Measurements from ENCODE around the gene CTSD. TPM values are rescaled to one million over a fixed set of nuclear protein-coding genes. Genes with fewer than 3 reads are reported as not detected.

Gene CTSD
- total and polyA plus RNA-seq, 2 experiments from 2014 or later, result 67.1 to 251 TPM

DNA sequence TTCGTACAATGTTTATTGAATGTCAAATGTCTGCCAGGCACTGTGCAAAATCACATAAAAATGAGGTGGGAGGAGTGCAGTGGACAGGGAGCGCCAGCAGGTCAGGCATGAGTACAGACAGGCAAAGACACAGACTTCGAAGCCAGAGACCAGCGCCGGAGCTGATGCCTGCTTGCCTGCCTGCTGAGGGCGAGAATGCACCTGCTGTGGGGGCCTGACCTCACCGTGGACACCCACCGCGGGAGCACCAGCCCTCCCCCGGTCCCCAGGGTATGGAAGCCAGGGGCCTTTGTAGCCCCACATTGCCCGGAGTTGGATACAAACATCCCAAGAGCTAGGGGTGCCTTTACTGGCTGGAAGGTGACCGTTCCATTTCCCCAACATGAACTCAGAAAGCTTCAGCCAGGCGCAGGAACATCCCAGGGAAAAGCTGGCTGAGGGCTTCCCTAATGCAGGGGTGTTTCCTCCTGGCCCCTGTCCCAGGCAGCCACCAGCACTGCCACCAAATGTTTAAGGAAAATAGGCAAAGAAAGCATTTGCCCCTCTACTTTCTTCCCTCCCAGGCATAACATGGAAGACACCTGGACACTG is 31.2 kb downstream of the CTSD start:
- Mint-ChIP-seq H3K4me1 (no peaks in the 10 kb centered on the region; the same call in 2 of the 3 replicates), H3K27ac (no peak overlapping the region), H3K36me3 (ENCODE audit: low read depth) (no peaks in the 10 kb centered on the region), H3K4me3 (no peak overlapping the region), H3K9me3 (peaks cover 10% of the 10 kb centered on the region), H3K27me3 (ENCODE audit: insufficient read depth, low read depth, poor library complexity) (peaks cover 15% of the 10 kb centered on the region)
- Histone ChIP-seq H3K27me3 (ENCODE audit: insufficient read depth) (no peaks in the 10 kb centered on the region; the same call in 1 of the 2 replicates), H3K27ac (ENCODE audit: low read depth) (no peak overlapping the region), H3K9me2 (ENCODE audit: insufficient read depth) (no peaks in the 10 kb centered on the region; the same call in 1 of the 2 replicates), H4K20me1 (replicated peaks; ENCODE audit: insufficient read depth) (no peaks in the 10 kb centered on the region), H3K79me2 (replicated peaks; ENCODE audit: insufficient read depth) (no peaks in the 10 kb centered on the region), H3K4me2 (no peak overlapping the region), H3K4me1 (ENCODE audit: insufficient read depth) (no peaks in the 10 kb centered on the region), H3F3A (replicated peaks; ENCODE audit: low read depth) (peaks cover 8% of the 10 kb centered on the region; the same call in 1 of the 2 replicates), H3K36me3 (ENCODE audit: insufficient read depth) (no peaks in the 10 kb centered on the region), H2AFZ (no peak overlapping the region), H3K4me3 (no peak overlapping the region)
- DNase-seq (ENCODE audit: low spot score) (no peak), ATAC-seq (no peak)
- TF ChIP-seq, protein P1, sequence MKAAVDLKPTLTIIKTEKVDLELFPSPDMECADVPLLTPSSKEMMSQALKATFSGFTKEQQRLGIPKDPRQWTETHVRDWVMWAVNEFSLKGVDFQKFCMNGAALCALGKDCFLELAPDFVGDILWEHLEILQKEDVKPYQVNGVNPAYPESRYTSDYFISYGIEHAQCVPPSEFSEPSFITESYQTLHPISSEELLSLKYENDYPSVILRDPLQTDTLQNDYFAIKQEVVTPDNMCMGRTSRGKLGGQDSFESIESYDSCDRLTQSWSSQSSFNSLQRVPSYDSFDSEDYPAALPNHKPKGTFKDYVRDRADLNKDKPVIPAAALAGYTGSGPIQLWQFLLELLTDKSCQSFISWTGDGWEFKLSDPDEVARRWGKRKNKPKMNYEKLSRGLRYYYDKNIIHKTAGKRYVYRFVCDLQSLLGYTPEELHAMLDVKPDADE (IDR thresholded peaks at IDR 0.05), result no peak
- TF ChIP-seq STAT1 (IDR thresholded peaks at IDR 0.05; ENCODE audit: unreplicated experiment) (no peak), NANOG (IDR thresholded peaks at IDR 0.05; ENCODE audit: borderline replicate concordance) (no peak), ZNF331 (CRISPR knock-in tag; IDR thresholded peaks at IDR 0.05; ENCODE audit: low read depth) (no peak), POLR2AphosphoS5 (IDR thresholded peaks at IDR 0.05; ENCODE audit: low read depth) (no peak), ZNF114 (CRISPR knock-in tag; IDR thresholded peaks at IDR 0.05) (no peak)

DNA sequence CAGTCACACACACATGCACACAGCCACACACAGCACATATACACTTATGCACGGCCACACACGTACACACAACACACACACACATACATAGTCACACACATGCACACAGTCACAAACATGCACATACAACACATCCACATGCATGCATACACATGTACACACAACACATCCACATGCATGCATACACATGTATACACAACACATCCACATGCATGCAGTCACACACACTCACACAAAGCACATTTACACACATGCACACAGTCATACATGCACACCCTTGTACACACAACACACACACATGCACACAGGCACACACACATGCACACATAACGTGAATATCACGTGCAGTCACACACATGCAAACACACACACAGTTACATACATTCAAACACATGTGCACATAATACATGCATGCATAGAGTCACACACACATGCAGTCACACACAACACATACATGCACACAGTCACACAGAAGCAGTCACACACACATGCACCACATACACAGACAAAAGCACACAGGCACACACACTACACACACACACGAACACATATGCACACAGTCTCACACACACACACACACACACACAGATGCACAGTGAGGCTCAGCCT is 32.2 kb downstream of the CTSD start:
- DNase-seq (ENCODE audit: low spot score), result no peak
- H2AFZ ChIP-seq, result no peak overlapping the region
- peaks cover 10% of the 10 kb centered on the region for H3K9me3 Mint-ChIP-seq
- no peak overlapping the region for H3K27ac ChIP-seq (ENCODE audit: low read depth)
- no peak overlapping the region for H3K4me2 ChIP-seq
- H3K36me3 ChIP-seq (ENCODE audit: insufficient read depth), result no peaks in the 10 kb centered on the region
- no peak overlapping the region for H3K4me3 Mint-ChIP-seq
- no peaks in the 10 kb centered on the region for H4K20me1 ChIP-seq (replicated peaks; ENCODE audit: insufficient read depth)
- no peaks in the 10 kb centered on the region for H3K4me1 ChIP-seq (ENCODE audit: insufficient read depth)
- peaks cover 13% of the 10 kb centered on the region for H3K27me3 Mint-ChIP-seq (ENCODE audit: insufficient read depth, low read depth, poor library complexity)
- H3K4me3 ChIP-seq, result no peak overlapping the region
- ATAC-seq, result no peak
- no peaks in the 10 kb centered on the region for H3K79me2 ChIP-seq (replicated peaks; ENCODE audit: insufficient read depth)
- no peaks in the 10 kb centered on the region; the same call in 2 of the 3 replicates for H3K4me1 Mint-ChIP-seq
- H3K36me3 Mint-ChIP-seq (ENCODE audit: low read depth), result no peaks in the 10 kb centered on the region
- no peaks in the 10 kb centered on the region for H3K27me3 ChIP-seq (ENCODE audit: insufficient read depth)
- H3F3A ChIP-seq (replicated peaks; ENCODE audit: low read depth), result peaks cover 8% of the 10 kb centered on the region; the same call in 1 of the 2 replicates
- no peaks in the 10 kb centered on the region; the same call in 1 of the 2 replicates for H3K9me2 ChIP-seq (ENCODE audit: insufficient read depth)
- no peak overlapping the region for H3K27ac Mint-ChIP-seq
- TF ChIP-seq NANOG (IDR thresholded peaks at IDR 0.05; ENCODE audit: borderline replicate concordance) (no peak), EZH2phosphoT487 (IDR thresholded peaks at IDR 0.05; ENCODE audit: unreplicated experiment) (no peak), JUNB (IDR thresholded peaks at IDR 0.05; ENCODE audit: unreplicated experiment) (no peak), STAT1 (IDR thresholded peaks at IDR 0.05; ENCODE audit: unreplicated experiment) (no peak)
- TF ChIP-seq, protein P2, sequence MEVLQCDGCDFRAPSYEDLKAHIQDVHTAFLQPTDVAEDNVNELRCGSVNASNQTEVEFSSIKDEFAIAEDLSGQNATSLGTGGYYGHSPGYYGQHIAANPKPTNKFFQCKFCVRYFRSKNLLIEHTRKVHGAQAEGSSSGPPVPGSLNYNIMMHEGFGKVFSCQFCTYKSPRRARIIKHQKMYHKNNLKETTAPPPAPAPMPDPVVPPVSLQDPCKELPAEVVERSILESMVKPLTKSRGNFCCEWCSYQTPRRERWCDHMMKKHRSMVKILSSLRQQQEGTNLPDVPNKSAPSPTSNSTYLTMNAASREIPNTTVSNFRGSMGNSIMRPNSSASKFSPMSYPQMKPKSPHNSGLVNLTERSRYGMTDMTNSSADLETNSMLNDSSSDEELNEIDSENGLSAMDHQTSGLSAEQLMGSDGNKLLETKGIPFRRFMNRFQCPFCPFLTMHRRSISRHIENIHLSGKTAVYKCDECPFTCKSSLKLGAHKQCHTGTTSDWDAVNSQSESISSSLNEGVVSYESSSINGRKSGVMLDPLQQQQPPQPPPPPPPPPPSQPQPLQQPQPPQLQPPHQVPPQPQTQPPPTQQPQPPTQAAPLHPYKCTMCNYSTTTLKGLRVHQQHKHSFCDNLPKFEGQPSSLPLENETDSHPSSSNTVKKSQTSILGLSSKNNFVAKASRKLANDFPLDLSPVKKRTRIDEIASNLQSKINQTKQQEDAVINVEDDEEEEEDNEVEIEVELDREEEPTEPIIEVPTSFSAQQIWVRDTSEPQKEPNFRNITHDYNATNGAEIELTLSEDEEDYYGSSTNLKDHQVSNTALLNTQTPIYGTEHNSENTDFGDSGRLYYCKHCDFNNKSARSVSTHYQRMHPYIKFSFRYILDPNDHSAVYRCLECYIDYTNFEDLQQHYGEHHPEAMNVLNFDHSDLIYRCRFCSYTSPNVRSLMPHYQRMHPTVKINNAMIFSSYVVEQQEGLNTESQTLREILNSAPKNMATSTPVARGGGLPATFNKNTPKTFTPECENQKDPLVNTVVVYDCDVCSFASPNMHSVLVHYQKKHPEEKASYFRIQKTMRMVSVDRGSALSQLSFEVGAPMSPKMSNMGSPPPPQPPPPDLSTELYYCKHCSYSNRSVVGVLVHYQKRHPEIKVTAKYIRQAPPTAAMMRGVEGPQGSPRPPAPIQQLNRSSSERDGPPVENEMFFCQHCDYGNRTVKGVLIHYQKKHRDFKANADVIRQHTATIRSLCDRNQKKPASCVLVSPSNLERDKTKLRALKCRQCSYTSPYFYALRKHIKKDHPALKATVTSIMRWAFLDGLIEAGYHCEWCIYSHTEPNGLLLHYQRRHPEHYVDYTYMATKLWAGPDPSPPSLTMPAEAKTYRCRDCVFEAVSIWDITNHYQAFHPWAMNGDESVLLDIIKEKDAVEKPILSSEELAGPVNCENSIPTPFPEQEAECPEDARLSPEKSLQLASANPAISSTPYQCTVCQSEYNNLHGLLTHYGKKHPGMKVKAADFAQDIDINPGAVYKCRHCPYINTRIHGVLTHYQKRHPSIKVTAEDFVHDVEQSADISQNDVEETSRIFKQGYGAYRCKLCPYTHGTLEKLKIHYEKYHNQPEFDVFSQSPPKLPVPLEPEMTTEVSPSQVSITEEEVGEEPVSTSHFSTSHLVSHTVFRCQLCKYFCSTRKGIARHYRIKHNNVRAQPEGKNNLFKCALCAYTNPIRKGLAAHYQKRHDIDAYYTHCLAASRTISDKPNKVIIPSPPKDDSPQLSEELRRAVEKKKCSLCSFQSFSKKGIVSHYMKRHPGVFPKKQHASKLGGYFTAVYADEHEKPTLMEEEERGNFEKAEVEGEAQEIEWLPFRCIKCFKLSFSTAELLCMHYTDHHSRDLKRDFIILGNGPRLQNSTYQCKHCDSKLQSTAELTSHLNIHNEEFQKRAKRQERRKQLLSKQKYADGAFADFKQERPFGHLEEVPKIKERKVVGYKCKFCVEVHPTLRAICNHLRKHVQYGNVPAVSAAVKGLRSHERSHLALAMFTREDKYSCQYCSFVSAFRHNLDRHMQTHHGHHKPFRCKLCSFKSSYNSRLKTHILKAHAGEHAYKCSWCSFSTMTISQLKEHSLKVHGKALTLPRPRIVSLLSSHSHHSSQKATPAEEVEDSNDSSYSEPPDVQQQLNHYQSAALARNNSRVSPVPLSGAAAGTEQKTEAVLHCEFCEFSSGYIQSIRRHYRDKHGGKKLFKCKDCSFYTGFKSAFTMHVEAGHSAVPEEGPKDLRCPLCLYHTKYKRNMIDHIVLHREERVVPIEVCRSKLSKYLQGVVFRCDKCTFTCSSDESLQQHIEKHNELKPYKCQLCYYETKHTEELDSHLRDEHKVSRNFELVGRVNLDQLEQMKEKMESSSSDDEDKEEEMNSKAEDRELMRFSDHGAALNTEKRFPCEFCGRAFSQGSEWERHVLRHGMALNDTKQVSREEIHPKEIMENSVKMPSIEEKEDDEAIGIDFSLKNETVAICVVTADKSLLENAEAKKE (CRISPR knock-in tag; IDR thresholded peaks at IDR 0.05), result no peak
- TF ChIP-seq, protein P3, sequence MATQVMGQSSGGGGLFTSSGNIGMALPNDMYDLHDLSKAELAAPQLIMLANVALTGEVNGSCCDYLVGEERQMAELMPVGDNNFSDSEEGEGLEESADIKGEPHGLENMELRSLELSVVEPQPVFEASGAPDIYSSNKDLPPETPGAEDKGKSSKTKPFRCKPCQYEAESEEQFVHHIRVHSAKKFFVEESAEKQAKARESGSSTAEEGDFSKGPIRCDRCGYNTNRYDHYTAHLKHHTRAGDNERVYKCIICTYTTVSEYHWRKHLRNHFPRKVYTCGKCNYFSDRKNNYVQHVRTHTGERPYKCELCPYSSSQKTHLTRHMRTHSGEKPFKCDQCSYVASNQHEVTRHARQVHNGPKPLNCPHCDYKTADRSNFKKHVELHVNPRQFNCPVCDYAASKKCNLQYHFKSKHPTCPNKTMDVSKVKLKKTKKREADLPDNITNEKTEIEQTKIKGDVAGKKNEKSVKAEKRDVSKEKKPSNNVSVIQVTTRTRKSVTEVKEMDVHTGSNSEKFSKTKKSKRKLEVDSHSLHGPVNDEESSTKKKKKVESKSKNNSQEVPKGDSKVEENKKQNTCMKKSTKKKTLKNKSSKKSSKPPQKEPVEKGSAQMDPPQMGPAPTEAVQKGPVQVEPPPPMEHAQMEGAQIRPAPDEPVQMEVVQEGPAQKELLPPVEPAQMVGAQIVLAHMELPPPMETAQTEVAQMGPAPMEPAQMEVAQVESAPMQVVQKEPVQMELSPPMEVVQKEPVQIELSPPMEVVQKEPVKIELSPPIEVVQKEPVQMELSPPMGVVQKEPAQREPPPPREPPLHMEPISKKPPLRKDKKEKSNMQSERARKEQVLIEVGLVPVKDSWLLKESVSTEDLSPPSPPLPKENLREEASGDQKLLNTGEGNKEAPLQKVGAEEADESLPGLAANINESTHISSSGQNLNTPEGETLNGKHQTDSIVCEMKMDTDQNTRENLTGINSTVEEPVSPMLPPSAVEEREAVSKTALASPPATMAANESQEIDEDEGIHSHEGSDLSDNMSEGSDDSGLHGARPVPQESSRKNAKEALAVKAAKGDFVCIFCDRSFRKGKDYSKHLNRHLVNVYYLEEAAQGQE (IDR thresholded peaks at IDR 0.05; ENCODE audit: unreplicated experiment), result no peak

Measured in GM23338 (cell line).